ENCODE data around the gene SFTPA1.
"Not testable (repeated sequence)": the region's sequence is repeated elsewhere in the genome, so short reads cannot be mapped to it uniquely, and the experiment has no call there.

The SFTPA1 gene

DNA sequence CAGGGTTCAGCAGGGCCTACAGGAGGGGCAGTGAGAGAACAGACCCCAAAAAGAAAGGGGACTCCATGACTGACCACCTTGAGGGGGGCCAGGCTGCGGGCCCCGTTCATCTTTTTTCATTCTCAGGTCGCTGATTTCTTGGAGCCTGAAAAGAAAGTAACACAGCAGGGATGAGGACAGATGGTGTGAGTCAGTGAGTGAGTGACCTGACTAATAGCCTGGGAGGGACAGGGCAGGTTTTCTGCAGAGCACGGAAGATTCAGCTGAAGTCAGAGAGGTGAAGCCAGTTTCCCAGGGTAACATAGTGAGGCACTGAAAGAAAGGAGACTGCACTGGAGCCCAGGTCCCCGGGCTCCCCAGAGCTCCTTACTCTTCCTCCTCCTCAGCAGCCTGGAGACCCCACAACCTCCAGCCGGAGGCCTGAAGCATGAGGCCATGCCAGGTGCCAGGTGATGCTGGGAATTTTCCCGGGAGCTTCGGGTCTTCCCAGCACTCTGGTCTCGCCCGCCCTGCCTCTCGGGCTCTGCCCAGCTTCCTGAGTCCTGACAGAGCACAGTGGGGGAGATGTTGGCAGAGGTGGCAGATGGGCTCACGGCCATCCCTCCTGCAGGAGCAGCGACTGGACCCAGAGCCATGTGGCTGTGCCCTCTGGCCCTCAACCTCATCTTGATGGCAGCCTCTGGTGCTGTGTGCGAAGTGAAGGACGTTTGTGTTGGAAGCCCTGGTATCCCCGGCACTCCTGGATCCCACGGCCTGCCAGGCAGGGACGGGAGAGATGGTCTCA lies 646 bp downstream of the SFTPA1 start:
- not testable (repeated sequence) for DNase-seq

DNA sequence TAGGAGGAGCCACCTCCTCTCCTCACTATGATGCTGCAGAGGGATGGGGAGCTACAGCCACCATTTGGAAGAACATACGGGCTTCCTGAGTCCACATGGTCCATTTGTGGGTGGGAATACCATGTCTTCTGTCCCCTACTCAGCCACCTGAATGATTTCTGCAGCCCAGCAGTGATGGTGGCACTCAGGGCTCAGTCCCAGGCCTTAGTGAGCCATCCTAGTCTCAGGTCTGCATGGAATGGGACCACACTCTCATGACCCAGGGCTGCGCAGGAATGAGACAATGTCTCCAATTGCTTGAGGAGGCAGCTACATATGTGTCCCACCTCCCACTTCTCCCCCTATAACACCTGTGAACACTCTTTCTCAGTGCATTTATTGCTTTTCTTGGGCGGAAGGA lies 4.8 kb downstream of the SFTPA1 start:
- no peak for DNase-seq

DNA sequence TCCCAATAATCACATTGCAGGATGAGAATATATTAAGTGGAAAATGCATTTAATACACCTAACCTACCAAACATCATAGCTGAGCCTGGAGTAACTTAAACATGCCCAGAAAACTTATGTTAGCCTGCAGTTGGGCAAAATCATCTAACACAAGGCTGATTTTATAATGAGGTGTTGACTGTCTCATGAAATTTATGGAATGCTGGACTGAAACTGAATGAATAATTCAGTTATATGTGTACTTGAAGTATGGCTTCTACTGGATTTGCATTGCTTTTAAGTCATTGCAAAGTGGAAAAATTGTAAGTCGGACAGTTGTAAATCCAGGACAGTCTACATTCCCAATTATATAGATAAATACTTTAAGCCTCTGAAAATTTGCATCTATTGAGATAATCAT lies 5.4 kb downstream of the SFTPA1 start:
- DNase-seq = no peak

DNA sequence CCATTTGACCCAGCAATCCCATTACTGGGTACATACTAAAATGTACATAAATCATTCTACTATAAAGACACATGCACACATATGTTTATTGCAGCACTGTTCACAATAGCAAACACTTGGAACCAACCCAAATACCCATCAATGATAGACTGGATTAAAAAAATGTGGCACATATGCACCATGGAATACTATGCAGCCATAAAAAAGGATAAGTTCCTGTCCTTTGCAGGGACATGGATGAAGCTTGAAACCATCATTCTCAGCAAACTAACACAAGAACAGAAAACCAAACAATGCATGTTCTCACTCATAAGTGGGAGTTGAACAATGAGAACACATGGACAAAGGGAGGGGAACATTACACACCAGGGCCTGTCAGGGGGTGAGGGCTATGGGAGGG lies 12.9 kb downstream of the SFTPA1 start:
- DNase-seq = not testable (repeated sequence)

DNA sequence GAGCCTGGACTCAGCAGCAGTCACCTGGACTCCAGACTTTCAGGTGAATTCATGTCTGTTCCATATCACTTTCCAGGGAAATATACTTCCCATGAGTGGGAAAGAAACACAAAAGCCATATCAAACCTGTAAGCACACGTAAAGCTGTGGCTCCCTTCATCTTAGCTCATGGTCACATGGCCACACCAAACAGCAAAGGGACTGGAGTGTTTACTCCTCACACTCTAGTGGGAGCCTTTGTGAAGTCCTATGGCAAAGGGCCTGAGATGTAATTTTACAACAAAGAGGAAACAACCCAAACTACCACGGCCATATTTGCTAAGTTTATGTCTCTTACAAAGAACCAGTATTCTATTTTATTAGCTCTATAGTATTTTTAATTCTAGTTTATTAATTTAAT lies 16.3 kb downstream of the SFTPA1 start:
- DNase-seq = no peak

DNA sequence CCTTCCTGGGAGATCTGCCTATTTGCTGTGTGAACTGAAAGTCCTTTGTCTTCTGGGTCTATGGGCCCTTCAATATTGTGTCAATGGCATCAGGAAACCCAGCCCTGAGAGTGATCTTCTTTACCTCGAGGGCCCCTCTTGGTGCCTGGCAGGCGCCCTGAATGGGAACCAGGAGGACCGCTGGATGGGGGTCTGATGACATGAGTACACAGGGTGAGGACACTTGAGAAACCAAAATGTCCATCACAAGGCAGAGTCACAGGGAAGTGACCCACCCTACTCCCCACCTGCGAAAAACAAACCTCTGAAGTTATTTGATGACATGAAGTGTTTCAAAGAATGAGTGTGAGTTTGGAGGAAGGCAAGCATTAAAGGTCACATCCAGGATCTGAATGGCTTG lies 17.3 kb downstream of the SFTPA1 start:
- no peak for DNase-seq

DNA sequence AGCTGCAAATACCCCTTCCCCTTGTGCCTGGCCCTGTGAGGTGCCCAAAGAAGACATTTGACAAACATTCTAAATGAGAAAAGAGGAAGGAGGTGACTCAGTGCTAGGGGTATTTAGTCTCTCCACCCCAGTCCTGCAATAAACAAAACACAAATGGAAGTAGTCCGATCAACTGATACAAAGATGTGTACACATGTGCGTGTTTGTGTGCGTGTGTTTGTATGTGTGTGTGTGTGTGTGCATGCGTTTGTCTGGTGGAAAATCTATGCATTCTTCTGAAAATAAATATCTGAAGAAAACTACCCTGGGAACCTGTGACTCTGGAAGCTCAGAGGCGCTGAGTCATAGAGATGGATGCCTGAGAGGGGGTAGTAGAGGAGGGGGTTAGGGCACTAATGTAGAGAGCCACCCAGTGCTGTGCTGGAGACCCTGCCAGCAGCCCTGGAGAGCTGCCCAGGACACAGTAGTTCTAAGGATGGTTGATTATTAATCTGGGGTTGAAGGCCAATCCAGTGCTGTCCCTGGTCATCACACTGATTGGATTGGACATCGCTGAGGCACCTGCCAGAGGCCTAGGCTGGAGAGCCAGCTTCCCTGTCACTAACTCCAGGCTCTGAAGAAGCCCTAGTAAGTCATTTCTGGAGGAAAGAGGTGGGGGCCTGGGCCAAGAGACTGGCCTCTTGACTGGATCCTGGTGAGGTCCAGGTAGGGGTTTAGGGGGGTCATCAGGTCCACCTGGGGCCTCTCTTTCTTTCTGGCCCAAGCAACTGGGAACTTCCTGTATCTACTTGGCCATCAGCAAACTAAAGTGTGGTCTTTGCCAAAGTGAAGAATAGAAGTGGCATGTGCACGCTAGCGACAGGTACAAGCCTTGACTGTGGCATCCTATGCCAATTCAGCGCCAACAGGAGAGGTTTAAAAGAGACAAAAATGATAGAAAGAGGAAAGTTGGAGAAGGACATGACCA lies 18.5 kb downstream of the SFTPA1 start:
- DNase-seq = no peak

DNA sequence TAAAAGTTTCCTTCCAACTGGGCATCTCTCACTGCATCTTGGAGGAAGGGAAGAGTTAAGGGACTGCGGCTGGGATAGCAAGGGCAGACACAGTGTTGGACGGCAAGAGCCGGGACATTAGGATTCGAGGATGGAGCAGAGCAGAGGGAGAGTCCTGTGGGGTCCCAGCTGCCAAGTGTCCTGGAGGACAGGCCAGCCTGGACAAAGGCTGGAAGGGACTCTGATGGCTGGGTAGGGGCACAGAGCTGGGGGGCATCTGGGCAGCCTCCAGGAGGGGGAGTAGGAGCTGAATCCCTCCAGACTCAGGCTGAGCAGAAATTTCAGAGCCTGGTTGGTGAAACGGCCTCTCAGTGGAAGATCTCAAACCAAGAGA lies 19.2 kb downstream of the SFTPA1 start:
- DNase-seq = no peak

DNA sequence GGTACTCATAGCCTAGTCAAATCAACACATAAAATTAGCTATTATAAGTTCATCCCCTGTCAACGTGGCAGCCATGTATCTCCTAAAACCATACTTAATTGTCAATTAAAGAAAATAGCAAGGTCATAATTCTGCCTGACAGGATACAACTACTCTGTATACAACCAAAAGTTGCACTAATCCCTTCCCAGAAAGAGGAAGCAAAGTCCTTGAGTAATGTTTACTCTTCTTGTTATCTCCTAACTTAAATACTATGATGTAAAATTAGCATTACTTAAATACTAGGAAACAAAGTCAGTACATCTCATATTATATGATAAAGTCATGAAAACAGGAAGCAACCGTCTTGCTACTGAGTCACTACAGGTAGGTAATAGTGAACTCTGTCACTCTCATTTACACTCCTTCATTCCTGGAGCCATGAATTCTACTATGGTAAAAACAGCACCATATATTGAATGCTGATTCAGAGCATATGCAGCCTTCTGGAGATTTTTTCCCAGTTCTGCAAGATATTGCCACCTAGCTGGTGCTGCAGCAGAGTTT lies 26.0 kb downstream of the SFTPA1 start:
- DNase-seq = not testable (repeated sequence)

DNA sequence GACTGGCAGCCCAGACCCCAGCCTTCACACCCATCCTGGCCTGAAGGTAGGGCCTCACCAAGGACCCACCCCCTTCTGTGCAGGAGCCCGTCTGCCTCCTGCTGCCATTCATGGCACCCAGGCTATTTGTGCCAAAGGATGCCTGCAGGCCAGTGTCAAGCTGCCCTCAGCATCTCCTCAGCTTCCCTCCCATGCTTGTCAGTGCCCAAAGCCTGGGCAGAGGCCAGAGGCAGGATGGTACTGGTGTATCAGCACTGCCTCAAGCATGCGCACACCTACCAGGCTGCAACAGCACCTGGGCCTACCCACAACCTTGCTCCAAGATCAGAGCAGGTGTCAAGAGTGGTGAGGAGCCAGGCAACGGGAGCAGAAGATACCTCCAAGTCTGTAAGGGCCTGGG lies 27.6 kb downstream of the SFTPA1 start:
- no peak for DNase-seq

DNA sequence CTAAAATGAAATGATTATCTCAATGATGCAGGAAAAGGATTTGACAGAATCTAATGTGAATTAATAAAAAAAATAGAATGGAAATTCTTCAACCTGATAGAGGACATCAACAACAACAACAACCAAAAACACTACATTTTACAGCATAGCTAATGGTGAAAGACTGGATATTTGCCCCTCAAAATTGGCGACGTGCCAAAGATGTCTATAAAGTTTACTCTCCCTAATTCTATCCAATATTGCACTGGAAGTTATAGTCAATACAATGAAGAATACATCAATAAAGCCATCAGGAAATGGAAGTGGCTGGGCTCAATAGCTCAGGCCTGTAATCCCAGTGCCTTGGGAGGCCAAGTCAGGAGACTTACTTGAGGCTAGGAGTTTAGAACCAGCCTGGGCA lies 42.0 kb downstream of the SFTPA1 start:
- not testable (repeated sequence) for DNase-seq

DNA sequence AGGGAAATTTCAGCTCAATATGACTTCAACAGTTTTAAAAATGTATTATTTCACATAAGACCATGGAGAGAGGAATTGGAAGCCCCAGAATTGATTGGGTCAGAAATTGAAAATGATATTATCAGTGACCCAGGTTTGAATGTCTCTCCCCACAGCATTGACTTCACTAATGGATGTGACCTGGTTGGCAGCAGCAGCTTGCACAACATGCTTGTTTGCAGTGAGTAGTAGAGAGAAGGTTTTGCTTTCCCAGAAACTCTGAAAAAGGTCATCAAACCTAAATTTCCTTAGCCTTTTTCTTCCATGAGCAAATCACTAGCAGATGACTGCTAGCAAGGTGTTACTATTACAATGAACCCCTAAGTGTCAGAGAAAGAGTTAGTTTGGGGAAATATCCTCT lies 52.5 kb downstream of the SFTPA1 start:
- not testable (repeated sequence) for DNase-seq

DNA sequence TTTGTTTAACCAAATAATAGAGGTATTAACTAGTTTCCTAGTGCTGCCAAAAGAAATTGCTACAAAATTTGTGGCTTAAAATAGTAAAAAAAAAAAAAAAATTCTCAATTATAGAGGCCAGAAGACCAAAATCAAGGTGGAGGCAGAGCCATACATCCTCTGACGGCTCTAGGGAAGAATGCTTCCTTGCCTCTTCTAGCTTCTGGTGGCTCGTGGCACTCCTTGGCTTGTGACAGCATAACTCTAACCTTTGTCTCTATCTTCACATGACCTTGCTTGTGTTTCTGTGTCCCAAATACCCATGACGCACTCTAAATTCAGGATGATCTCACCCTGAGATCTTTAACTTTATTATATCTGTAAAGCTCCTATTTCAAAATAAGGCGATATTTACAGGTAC lies 53.9 kb downstream of the SFTPA1 start:
- not testable (repeated sequence) for DNase-seq
